ENCODE measurements around the gene PSTPIP1.

PSTPIP1 gene

GRCh38 chr15:76979331-76979925 is 15.5 kb upstream of the PSTPIP1 start:
- no peak for DNase-seq

- no peak for DNase-seq
These were observed 14.9 kb upstream of the PSTPIP1 start for GRCh38 chr15:76979996-76980520.

- no peak for DNase-seq
These were observed 12.6 kb upstream of the PSTPIP1 start for GRCh38 chr15:76982356-76982755.

GRCh38 chr15:76982756-76983155 is 12.2 kb upstream of the PSTPIP1 start:
- no peak for DNase-seq

GRCh38 chr15:76983590-76984375 is 11.1 kb upstream of the PSTPIP1 start:
- no peak for DNase-seq

GRCh38 chr15:76986743-76987142 is 8.2 kb upstream of the PSTPIP1 start:
- no peak for DNase-seq

GRCh38 chr15:76987276-76987675 is 7.7 kb upstream of the PSTPIP1 start:
- no peak for DNase-seq

GRCh38 chr15:76987896-76988860 is 6.7 kb upstream of the PSTPIP1 start:
- DNase-seq = no peak

- DNase-seq = no peak
These were observed 5.8 kb upstream of the PSTPIP1 start for GRCh38 chr15:76988867-76989780.

- no peak for DNase-seq
These were observed 3.9 kb upstream of the PSTPIP1 start for GRCh38 chr15:76991048-76991447.

- DNase-seq = no peak
These were observed 2.9 kb upstream of the PSTPIP1 start for GRCh38 chr15:76991741-76992645.

- DNase-seq = no peak
These were observed 1.7 kb upstream of the PSTPIP1 start for GRCh38 chr15:76993114-76993725.

GRCh38 chr15:76994001-76994400 is 925 bp upstream of the PSTPIP1 start:
- no peak for DNase-seq

- no peak for DNase-seq
These were observed 430 bp upstream of the PSTPIP1 start for GRCh38 chr15:76994496-76994895.

GRCh38 chr15:76996076-76996525 is 1.2 kb downstream of the PSTPIP1 start:
- DNase-seq = no peak

- DNase-seq = no peak
These were observed 1.8 kb downstream of the PSTPIP1 start for GRCh38 chr15:76996526-76997401.

- DNase-seq = no peak
These were observed 3.8 kb downstream of the PSTPIP1 start for GRCh38 chr15:76998663-76999285.

- DNase-seq = no peak
These were observed 5.1 kb downstream of the PSTPIP1 start for GRCh38 chr15:76999996-77000395.

- no peak for DNase-seq
These were observed 6.4 kb downstream of the PSTPIP1 start for GRCh38 chr15:77001351-77001750.

Data from NCI-H1105 treated with DMSO at 0.1 percent for 48 hours (cell line).